ENCODE data around the gene DOCK4.

DOCK4 gene

GRCh38 chr7:111789870-111790269 is 416.3 kb downstream of the DOCK4 start:
- DNase-seq, result no peak

- DNase-seq, result no peak
Measured at GRCh38 chr7:111789048-111789320, 417.2 kb downstream of the DOCK4 start.

- no peak for DNase-seq
Measured at GRCh38 chr7:111788286-111789047, 417.7 kb downstream of the DOCK4 start.

GRCh38 chr7:111787741-111788140 is 418.5 kb downstream of the DOCK4 start:
- no peak for DNase-seq

- no peak for DNase-seq
Measured at GRCh38 chr7:111787099-111787498, 419.1 kb downstream of the DOCK4 start.

- no peak for DNase-seq
Measured at GRCh38 chr7:111785076-111785475, 421.1 kb downstream of the DOCK4 start.

GRCh38 chr7:111784296-111784695 is 421.9 kb downstream of the DOCK4 start:
- DNase-seq, result no peak

GRCh38 chr7:111783854-111784253 is 422.3 kb downstream of the DOCK4 start:
- no peak for DNase-seq

GRCh38 chr7:111780527-111780926 is 425.7 kb downstream of the DOCK4 start:
- DNase-seq, result no peak

- no peak for DNase-seq
Measured at GRCh38 chr7:111775206-111775605, 431.0 kb downstream of the DOCK4 start.

- DNase-seq, result no peak
Measured at GRCh38 chr7:111772716-111773115, 433.5 kb downstream of the DOCK4 start.

GRCh38 chr7:111771638-111772037 is 434.6 kb downstream of the DOCK4 start:
- DNase-seq, result no peak

- DNase-seq, result no peak
Measured at GRCh38 chr7:111770116-111770515, 436.1 kb downstream of the DOCK4 start.

GRCh38 chr7:111765751-111766643 is 440.2 kb downstream of the DOCK4 start:
- no peak for DNase-seq

- DNase-seq, result peak in 1 of 2 experiments; percentile 36
Measured at GRCh38 chr7:111763221-111763801, 442.9 kb downstream of the DOCK4 start.

GRCh38 chr7:111762799-111763198 is 443.4 kb downstream of the DOCK4 start:
- no peak for DNase-seq

- no peak for DNase-seq
Measured at GRCh38 chr7:111762211-111762610, 444.0 kb downstream of the DOCK4 start.

- DNase-seq, result no peak
Measured at GRCh38 chr7:111760043-111760442, 446.2 kb downstream of the DOCK4 start.

GRCh38 chr7:111758332-111758731 is 447.9 kb downstream of the DOCK4 start:
- DNase-seq, result peak in 1 of 2 experiments; percentile 29

- DNase-seq, result no peak
Measured at GRCh38 chr7:111756687-111757178, 449.5 kb downstream of the DOCK4 start.

GRCh38 chr7:111755383-111755782 is 450.8 kb downstream of the DOCK4 start:
- no peak for DNase-seq

GRCh38 chr7:111753968-111754367 is 452.2 kb downstream of the DOCK4 start:
- DNase-seq, result no peak

- DNase-seq, result peak; percentile 49 to 61
Measured at GRCh38 chr7:111752022-111752582, 454.1 kb downstream of the DOCK4 start.

All from NCI-H187 (cell line).